T-helper 2 cell treated with Interferon-gamma antibody and Interleukin-4, amounts not matched to agents 5 μg/mL and 100 μg/mL, for 36 hours (primary cell): ENCODE results near the gene NEK10.

Experiments
- DNase-seq: peaks from one replicate; pipeline ENCODE4 v3.0.0; 2021; ENCODE audit warnings: low spot score
- H3K27ac Mint-ChIP-seq: one replicate; pipeline ENCODE4 v1.8.0; 2021; ENCODE audit warnings: mild to moderate bottlenecking, mixed read lengths
- H3K27me3 Mint-ChIP-seq: one replicate; pipeline ENCODE4 v1.8.0; 2021; ENCODE audit warnings: low read depth, mixed read lengths
- H3K36me3 Mint-ChIP-seq: one replicate; pipeline ENCODE4 v1.8.0; 2021; ENCODE audit warnings: low read depth, mixed read lengths
- H3K4me1 Mint-ChIP-seq: one replicate; pipeline ENCODE4 v1.8.0; 2021; ENCODE audit warnings: low read depth, mixed read lengths
- H3K4me3 Mint-ChIP-seq: one replicate; pipeline ENCODE4 v1.8.0; 2022; ENCODE audit warnings: mild to moderate bottlenecking, moderate library complexity, mixed read lengths
- H3K9me3 Mint-ChIP-seq: one replicate; pipeline ENCODE4 v1.8.0; 2021; ENCODE audit warnings: mixed read lengths

The NEK10 gene

DNA sequence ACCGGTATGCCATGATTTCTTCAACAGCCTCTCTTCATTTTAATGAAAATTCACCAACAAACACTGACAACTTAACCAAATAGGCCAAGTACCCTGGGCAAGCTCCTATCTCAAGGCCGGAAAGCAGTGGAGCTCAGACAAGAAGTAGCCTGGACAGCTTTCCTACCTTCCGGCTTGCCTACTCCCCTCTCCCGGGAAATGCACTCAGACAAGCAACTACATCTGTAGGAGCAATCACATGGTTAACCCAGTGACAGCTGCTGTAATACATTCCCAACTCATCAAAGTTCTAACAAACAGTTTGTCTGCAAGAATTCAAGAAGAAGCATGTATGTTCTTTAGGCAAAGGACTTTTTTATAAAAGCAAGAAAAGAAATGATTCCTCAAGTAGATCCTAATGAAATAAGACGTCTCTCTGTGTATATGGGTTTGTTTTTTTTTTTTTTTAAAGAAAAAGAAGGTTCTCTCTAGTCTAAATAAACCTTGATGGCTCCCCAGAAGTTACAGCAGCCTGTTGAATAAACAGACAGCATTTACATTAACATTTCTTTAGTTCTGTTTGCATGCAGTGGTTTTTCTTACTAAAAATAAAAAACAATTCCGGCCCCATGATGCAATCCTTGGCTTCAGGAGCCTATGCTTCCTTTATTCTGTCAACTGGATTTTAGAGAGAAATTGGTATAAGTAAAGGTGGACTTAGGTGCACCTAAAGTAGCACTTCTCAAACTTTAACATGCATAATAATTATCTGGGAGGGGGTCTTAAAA, 278.7 kb downstream of the NEK10 start:
- Mint-ChIP-seq H3K4me1 (no peaks in the 10 kb centered on the region), H3K27ac (no peak overlapping the region), H3K4me3 (no peak overlapping the region), H3K27me3 (no peaks in the 10 kb centered on the region), H3K36me3 (no peaks in the 10 kb centered on the region), H3K9me3 (no peaks in the 10 kb centered on the region)
- no peak for DNase-seq

DNA sequence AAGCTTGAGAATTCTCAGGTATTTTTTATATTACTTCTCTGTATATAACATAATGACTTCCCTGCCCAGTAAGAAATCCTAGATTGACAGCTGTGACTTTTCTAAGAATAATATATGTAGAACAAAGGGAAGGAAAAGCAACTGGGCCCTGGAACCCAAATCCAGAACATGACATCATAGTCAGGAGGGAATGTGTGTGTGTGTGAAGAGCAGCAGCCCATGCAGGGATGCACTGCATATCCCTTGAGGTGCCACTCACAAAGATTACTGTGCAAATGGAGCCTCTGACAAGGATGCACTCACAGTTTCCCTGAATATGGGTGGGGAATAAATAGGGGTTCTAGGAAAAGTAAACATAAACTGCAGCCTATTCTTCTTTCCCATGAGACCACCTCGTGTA, 279.5 kb downstream of the NEK10 start:
- Mint-ChIP-seq H3K4me3 (no peak overlapping the region), H3K27ac (no peak overlapping the region), H3K4me1 (no peaks in the 10 kb centered on the region), H3K27me3 (no peaks in the 10 kb centered on the region), H3K9me3 (no peaks in the 10 kb centered on the region), H3K36me3 (no peaks in the 10 kb centered on the region)
- DNase-seq, result no peak

DNA sequence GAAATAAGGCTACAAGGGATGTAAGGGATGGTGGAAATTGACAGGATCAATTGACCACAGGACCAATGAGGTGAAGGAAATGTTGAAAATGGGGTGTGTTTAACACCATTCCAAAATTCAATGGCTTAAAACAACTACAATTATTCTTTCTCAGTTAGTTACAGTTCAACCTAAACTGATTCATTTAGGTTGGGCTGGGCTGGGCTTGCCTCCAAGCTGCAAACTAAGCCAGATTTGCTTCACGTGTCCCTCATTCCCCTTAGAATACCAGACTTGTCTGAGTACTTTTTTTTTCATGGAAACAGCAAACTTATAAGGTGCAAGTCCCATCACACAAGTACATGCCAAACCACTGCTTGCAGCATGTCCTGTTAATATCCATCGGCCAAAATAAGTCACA, 280.1 kb downstream of the NEK10 start:
- no peaks in the 10 kb centered on the region for H3K36me3 Mint-ChIP-seq
- no peaks in the 10 kb centered on the region for H3K9me3 Mint-ChIP-seq
- no peaks in the 10 kb centered on the region for H3K27me3 Mint-ChIP-seq
- no peaks in the 10 kb centered on the region for H3K4me1 Mint-ChIP-seq
- DNase-seq, result no peak
- no peak overlapping the region for H3K27ac Mint-ChIP-seq
- H3K4me3 Mint-ChIP-seq, result no peak overlapping the region

DNA sequence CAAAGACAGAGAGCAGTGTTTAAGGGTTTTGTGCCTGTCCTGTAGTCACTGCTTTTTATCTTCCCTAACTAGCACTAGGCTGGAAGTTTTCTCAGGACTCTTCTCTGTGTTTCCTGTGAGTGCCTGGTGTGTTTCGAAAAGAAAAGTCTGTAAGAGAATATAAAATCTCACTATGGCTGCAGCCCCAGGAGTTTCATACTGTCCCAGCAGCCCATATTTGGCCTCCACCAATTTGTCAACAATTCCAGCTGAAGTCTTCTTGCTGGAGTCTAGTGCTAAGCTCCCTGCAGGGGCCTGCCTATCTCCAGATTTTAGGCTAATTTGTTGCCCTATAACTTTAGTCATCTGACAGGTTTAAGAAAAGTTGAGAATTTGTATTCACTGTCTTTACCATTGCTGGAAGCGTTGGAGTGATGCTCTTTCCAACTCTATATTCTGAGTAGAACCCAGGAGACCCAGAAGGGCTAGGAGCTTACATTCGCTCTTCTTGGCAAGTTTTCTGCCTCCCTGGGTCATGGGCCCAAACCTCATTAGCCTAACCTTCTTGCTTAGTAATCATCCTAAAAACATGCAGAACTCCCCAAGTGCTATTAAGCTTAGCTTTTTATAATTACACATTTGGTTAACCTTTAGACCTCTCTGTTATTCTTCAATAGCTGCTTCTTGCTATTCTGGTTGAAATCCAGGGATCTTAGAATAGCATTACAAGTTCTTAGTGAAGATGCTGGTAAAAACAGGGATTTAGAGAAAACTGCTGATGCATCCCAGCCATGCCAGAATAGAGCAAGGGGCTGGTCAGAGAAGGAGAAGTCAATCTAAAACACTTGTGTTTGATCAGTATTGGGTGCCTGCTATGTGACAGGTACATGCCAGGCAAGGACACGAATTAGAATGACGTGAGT, 283.1 kb downstream of the NEK10 start:
- Mint-ChIP-seq H3K27me3 (no peaks in the 10 kb centered on the region), H3K4me1 (no peaks in the 10 kb centered on the region), H3K9me3 (no peaks in the 10 kb centered on the region), H3K27ac (no peak overlapping the region), H3K36me3 (no peaks in the 10 kb centered on the region), H3K4me3 (no peak overlapping the region)
- no peak for DNase-seq

DNA sequence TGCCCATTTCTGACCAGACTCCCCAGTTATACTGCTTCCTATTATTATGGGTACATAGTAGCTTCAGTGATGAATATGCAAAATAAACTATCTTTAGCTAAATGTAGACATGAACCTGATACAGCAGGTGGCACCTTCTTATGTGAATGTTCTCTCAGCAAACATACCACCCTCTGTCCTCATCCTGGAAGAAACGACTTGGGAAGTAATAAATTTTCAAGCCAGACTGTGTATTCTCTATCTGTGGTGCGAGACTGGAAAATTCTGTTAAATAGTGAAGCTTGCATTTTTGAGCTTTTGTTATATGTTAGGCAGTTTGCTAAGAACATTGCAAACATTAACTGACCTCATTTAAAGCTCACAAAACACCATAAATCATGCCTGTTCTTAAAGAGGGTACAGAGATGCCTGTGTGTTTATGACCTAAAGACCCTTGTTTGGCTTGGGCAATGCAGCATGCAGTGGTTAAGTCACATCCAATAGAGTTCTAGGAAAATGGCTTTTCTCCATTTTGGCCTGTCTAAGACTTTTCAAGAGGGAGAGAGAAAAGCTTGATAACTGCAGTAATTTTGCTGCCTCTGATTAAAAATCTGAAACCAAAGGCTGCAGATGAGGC, 287.1 kb downstream of the NEK10 start:
- no peak overlapping the region for H3K4me3 Mint-ChIP-seq
- H3K27me3 Mint-ChIP-seq, result no peaks in the 10 kb centered on the region
- H3K27ac Mint-ChIP-seq, result no peak overlapping the region
- no peaks in the 10 kb centered on the region for H3K36me3 Mint-ChIP-seq
- DNase-seq, result no peak
- no peaks in the 10 kb centered on the region for H3K4me1 Mint-ChIP-seq
- no peaks in the 10 kb centered on the region for H3K9me3 Mint-ChIP-seq

DNA sequence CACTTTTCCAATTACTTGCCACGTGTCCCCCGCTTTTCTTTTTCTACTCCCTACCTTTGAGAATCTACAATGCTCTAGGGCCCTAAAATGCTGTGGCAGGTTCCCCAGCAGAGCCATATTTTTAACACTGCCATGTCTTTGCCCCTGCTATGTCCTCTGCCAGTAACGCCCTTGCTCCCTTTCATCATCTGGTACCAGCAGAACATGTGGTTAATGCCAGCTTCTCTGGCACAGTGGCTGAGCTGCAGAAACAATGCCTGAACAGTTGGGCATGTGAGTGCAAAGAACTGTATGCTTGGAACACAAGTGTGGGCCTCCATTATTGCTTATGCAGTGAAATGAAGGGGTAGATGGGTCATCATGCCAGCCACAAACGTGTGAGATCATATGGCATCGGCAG, 287.6 kb downstream of the NEK10 start:
- H3K4me1 Mint-ChIP-seq, result no peaks in the 10 kb centered on the region
- no peak for DNase-seq
- no peak overlapping the region for H3K4me3 Mint-ChIP-seq
- H3K9me3 Mint-ChIP-seq, result no peaks in the 10 kb centered on the region
- no peaks in the 10 kb centered on the region for H3K27me3 Mint-ChIP-seq
- no peaks in the 10 kb centered on the region for H3K36me3 Mint-ChIP-seq
- no peak overlapping the region for H3K27ac Mint-ChIP-seq

DNA sequence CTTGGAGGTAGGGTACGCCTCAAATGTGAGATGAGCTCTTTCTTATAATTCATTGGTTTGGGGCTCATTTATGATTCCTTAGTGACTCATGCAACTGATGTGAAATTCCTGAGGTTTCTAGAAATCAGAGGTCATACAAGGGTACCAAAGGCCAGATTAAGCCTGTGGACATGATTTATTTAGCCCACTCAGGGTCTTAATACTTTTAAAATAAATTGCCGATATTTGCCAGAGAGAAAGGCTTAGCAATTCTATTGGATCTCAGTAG, 289.0 kb downstream of the NEK10 start:
- no peaks in the 10 kb centered on the region for H3K9me3 Mint-ChIP-seq
- no peak overlapping the region for H3K4me3 Mint-ChIP-seq
- no peaks in the 10 kb centered on the region for H3K4me1 Mint-ChIP-seq
- H3K27ac Mint-ChIP-seq, result no peak overlapping the region
- H3K36me3 Mint-ChIP-seq, result no peaks in the 10 kb centered on the region
- no peaks in the 10 kb centered on the region for H3K27me3 Mint-ChIP-seq
- DNase-seq, result no peak

DNA sequence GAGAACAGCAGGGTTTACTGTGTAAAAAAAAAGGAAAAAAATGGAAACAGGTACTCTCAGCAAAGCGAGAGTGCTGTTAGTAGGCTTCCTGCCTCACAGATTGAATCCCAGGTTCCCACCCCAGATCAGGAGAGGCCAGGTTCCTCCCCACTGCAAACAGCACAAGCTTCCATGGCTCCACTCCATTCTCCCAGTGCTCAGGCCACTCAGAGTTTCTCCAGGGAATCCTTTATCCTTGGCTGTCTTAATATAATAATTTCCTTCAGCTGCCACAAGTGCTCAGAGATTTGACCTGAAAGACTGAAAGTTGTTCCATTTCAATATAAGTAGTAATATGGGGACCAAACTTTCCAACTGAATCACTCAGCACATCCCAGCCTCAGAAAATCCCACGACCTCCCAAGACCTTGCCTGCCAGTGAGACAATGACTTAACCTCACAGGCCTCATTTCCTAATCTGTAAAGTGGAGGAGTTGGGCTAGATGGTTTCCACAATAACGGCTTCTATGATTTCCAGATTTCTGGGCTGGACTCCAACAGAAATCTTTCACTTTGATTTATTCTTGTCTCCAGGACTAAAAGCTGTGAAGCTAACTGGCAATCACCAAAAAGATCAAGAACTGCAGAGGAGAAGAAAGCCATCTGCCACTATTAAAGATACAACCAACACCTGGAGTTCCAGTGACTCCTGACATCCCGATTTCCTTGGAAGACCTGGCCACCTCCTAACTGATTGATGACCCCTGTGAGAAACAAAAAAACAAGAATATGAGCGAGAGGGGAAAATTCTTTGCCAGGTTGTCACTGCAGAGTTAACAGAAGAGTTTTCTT, 289.5 kb downstream of the NEK10 start:
- Mint-ChIP-seq H3K4me3 (no peak overlapping the region), H3K27ac (no peak overlapping the region), H3K4me1 (no peaks in the 10 kb centered on the region), H3K27me3 (no peaks in the 10 kb centered on the region), H3K9me3 (no peaks in the 10 kb centered on the region), H3K36me3 (no peaks in the 10 kb centered on the region)
- DNase-seq, result no peak

DNA sequence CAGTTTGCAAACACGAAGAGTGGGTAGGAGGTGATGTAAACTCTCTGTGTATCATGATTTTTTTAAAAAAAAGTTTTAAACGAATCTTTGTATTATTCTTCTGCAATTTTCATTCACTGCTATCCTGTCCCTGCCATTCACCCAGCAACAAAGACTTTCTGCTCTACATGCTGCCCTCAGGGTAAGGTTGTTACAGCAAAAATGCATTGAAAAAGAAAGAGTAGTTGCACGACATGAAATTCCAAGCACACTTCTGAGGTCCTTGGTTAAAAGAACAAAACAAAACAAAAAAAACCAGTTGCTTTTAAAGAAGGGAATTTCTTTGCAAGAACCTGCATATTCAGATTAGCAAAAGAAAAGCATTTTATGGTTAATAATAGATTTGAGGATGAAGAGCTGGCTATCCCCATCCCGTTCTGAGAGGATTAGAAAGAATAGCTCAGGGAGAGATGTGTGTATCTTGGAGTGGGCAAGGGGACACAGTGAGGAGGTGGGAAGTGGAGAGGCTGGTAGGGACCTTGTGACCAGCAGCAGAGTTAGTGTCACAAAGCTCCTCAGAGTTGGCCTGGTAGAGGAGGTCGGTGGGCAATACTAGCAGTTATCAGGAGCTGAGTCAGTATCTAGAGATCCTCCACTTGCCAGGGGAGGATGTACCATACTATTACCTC, 290.8 kb downstream of the NEK10 start:
- H3K36me3 Mint-ChIP-seq, result no peaks in the 10 kb centered on the region
- H3K4me1 Mint-ChIP-seq, result no peaks in the 10 kb centered on the region
- H3K27me3 Mint-ChIP-seq, result no peaks in the 10 kb centered on the region
- no peak overlapping the region for H3K27ac Mint-ChIP-seq
- no peak overlapping the region for H3K4me3 Mint-ChIP-seq
- H3K9me3 Mint-ChIP-seq, result no peaks in the 10 kb centered on the region
- no peak for DNase-seq

DNA sequence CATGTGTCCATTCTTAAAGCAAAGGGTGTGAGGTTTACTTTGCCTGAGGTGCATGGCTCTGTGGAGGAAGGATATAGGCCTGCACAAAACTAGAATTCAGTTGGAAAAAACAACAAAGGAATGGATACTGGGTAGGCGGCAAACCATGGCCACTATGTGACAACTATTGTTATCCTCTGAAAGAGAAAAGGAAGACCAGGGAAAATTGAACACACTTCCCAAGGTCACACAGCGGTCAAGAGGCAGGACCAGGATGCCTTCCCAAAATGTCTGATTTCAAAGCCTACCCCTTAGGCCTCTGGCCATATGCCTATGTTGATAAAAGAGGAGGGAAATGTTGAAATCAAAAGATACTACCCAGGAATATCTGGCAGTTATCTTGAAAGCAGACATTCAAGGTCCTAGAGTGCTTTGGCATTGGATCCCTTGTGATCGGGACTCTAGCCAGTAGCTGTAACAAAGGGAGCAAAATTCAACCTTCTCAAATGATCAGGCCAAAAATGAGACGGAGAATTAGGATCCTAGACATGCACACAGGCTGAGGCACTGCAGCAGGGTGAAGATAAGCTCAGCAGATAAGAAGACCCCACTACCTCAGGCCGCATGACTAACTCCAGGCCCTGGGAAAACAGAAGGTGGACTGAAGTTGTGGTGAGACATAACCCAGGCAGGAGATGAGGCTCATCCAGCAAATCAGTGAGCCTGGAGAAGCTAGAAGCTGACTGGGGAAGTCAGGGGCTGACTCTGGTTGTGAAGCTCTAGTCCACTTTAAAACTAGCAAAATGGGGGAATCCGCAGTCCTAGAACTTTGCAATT, 292.2 kb downstream of the NEK10 start:
- Mint-ChIP-seq H3K36me3 (no peaks in the 10 kb centered on the region), H3K4me3 (no peak overlapping the region), H3K9me3 (no peaks in the 10 kb centered on the region), H3K27ac (no peak overlapping the region), H3K27me3 (no peaks in the 10 kb centered on the region), H3K4me1 (no peaks in the 10 kb centered on the region)
- no peak for DNase-seq

DNA sequence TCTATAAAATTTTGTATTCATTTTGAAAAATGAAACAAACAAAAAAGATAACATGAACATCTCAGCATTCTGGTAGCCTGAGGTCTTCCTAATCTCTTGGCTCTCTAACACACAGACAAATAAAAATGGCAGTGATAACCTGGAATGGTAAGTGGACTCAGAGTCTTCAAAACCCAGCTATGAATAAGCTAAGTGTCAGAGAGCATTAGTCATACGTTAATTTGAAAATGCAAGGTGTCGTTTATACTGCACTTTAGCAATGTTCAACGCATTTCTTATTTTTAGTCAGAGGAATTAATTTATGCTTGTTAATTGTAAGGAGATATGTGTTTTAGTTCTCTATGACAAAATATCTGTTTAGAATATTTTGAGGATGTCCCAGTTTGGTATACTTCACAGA, 294.3 kb downstream of the NEK10 start:
- no peaks in the 10 kb centered on the region for H3K9me3 Mint-ChIP-seq
- no peaks in the 10 kb centered on the region for H3K36me3 Mint-ChIP-seq
- H3K4me1 Mint-ChIP-seq, result no peaks in the 10 kb centered on the region
- H3K27ac Mint-ChIP-seq, result no peak overlapping the region
- no peaks in the 10 kb centered on the region for H3K27me3 Mint-ChIP-seq
- H3K4me3 Mint-ChIP-seq, result no peak overlapping the region
- DNase-seq, result no peak

DNA sequence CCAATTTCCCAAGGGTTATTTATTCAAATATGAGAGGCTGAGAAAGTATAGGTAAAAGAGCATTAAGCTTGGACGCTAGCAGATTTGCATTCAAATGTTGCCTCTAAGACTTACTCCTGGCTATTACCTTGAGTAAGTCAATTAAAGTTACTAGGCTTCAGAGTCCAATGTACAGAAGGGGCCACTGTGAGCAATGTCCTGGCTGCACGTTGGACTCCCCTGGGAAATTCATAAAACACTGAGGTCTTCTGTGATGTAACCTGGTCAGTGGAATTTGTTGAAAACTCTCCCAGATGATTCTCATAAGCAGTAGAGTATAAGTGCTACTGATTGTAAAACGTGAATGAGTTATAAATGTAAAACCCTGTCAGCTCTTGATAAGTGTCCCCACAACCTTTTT, 295.3 kb downstream of the NEK10 start:
- no peaks in the 10 kb centered on the region for H3K27me3 Mint-ChIP-seq
- no peak for DNase-seq
- no peaks in the 10 kb centered on the region for H3K4me1 Mint-ChIP-seq
- H3K4me3 Mint-ChIP-seq, result no peak overlapping the region
- no peaks in the 10 kb centered on the region for H3K36me3 Mint-ChIP-seq
- no peaks in the 10 kb centered on the region for H3K9me3 Mint-ChIP-seq
- H3K27ac Mint-ChIP-seq, result no peak overlapping the region
